ENCODE measurements around the gene SMNDC1.

SMNDC1 gene

DNA sequence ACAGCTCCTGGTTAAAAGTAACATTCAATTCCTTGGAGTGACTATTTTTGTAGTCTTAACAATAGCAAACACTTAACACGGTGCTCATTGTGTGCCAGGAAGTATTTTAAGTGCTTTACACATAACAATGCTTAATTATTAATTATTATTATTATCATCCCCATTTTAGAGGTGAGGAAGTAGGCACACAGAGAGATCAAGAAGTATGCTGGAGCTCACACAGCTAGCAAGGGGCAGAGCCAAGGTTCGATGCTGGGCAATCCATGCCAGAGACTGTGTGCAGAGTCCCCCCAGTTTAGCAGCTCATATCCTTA, 48.2 kb upstream of the SMNDC1 start:
- Histone ChIP-seq H3K4me2 (ENCODE audit: low read depth, low read length, poor library complexity, severe bottlenecking) (no peak overlapping the region), H3K79me2 (ENCODE audit: insufficient read depth, low read length) (no peaks in the 10 kb centered on the region), H3K9ac (ENCODE audit: low read length) (no peak overlapping the region), H3K27ac (ENCODE audit: low read depth, low read length) (no peak overlapping the region), H3K27me3 (ENCODE audit: low read length) (no peaks in the 10 kb centered on the region), H3K9me3 (ENCODE audit: insufficient read depth, low read length) (no peaks in the 10 kb centered on the region), H3F3A (ENCODE audit: insufficient read depth) (peaks cover 36% of the 10 kb centered on the region), H2AFZ (ENCODE audit: low read depth, low read length, severe bottlenecking) (no peak overlapping the region), H3K36me3 (ENCODE audit: low read length) (no peaks in the 10 kb centered on the region), H3K4me3 (ENCODE audit: insufficient read depth, low read length, poor library complexity, severe bottlenecking) (no peak overlapping the region), H4K20me1 (ENCODE audit: low read depth, low read length) (no peaks in the 10 kb centered on the region), H3K9me2 (replicated peaks; ENCODE audit: insufficient read depth, low read length) (no peaks in the 10 kb centered on the region)
- TF ChIP-seq EZH2phosphoT487 (conservative IDR thresholded peaks at IDR 0.05; ENCODE audit: low read length): no peak
- TF ChIP-seq, protein P1, sequence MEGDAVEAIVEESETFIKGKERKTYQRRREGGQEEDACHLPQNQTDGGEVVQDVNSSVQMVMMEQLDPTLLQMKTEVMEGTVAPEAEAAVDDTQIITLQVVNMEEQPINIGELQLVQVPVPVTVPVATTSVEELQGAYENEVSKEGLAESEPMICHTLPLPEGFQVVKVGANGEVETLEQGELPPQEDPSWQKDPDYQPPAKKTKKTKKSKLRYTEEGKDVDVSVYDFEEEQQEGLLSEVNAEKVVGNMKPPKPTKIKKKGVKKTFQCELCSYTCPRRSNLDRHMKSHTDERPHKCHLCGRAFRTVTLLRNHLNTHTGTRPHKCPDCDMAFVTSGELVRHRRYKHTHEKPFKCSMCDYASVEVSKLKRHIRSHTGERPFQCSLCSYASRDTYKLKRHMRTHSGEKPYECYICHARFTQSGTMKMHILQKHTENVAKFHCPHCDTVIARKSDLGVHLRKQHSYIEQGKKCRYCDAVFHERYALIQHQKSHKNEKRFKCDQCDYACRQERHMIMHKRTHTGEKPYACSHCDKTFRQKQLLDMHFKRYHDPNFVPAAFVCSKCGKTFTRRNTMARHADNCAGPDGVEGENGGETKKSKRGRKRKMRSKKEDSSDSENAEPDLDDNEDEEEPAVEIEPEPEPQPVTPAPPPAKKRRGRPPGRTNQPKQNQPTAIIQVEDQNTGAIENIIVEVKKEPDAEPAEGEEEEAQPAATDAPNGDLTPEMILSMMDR (IDR thresholded peaks at IDR 0.05; ENCODE audit: insufficient read depth, low read length, poor library complexity, severe bottlenecking): no peak

- no peaks in the 10 kb centered on the region for H3K9me2 ChIP-seq (replicated peaks; ENCODE audit: insufficient read depth, low read length)
- no peaks in the 10 kb centered on the region for H3K27me3 ChIP-seq (ENCODE audit: low read length)
- H3K4me2 ChIP-seq (ENCODE audit: low read depth, low read length, poor library complexity, severe bottlenecking): no peak overlapping the region
- H3K27ac ChIP-seq (ENCODE audit: low read depth, low read length): no peak overlapping the region
- no peak overlapping the region for H3K4me3 ChIP-seq (ENCODE audit: insufficient read depth, low read length, poor library complexity, severe bottlenecking)
- peaks cover 16% of the 10 kb centered on the region for H3F3A ChIP-seq (ENCODE audit: insufficient read depth)
- H2AFZ ChIP-seq (ENCODE audit: low read depth, low read length, severe bottlenecking): no peak overlapping the region
- H3K36me3 ChIP-seq (ENCODE audit: low read length): no peaks in the 10 kb centered on the region
- H4K20me1 ChIP-seq (ENCODE audit: low read depth, low read length): no peaks in the 10 kb centered on the region
- H3K9ac ChIP-seq (ENCODE audit: low read length): no peak overlapping the region
- H3K9me3 ChIP-seq (ENCODE audit: insufficient read depth, low read length): no peaks in the 10 kb centered on the region
- TF ChIP-seq, protein P1 (IDR thresholded peaks at IDR 0.05; ENCODE audit: insufficient read depth, low read length, poor library complexity, severe bottlenecking): no peak
- no peak for TF ChIP-seq EZH2phosphoT487 (conservative IDR thresholded peaks at IDR 0.05; ENCODE audit: low read length)
- no peaks in the 10 kb centered on the region for H3K79me2 ChIP-seq (ENCODE audit: insufficient read depth, low read length)
Observed at GRCh38 chr10:110350812-110351211, 46.1 kb upstream of the SMNDC1 start.

GRCh38 chr10:110349831-110350230, 45.1 kb upstream of the SMNDC1 start:
- no peak overlapping the region for H3K4me3 ChIP-seq (ENCODE audit: insufficient read depth, low read length, poor library complexity, severe bottlenecking)
- H4K20me1 ChIP-seq (ENCODE audit: low read depth, low read length): no peaks in the 10 kb centered on the region
- no peak overlapping the region for H3K27ac ChIP-seq (ENCODE audit: low read depth, low read length)
- no peaks in the 10 kb centered on the region for H3K36me3 ChIP-seq (ENCODE audit: low read length)
- no peaks in the 10 kb centered on the region for H3K9me3 ChIP-seq (ENCODE audit: insufficient read depth, low read length)
- H3K79me2 ChIP-seq (ENCODE audit: insufficient read depth, low read length): no peaks in the 10 kb centered on the region
- H3K9me2 ChIP-seq (replicated peaks; ENCODE audit: insufficient read depth, low read length): no peaks in the 10 kb centered on the region
- peaks cover 8% of the 10 kb centered on the region for H3F3A ChIP-seq (ENCODE audit: insufficient read depth)
- H3K9ac ChIP-seq (ENCODE audit: low read length): no peak overlapping the region
- no peak for TF ChIP-seq EZH2phosphoT487 (conservative IDR thresholded peaks at IDR 0.05; ENCODE audit: low read length)
- TF ChIP-seq, protein P1 (IDR thresholded peaks at IDR 0.05; ENCODE audit: insufficient read depth, low read length, poor library complexity, severe bottlenecking): no peak
- no peak overlapping the region for H2AFZ ChIP-seq (ENCODE audit: low read depth, low read length, severe bottlenecking)
- H3K27me3 ChIP-seq (ENCODE audit: low read length): no peaks in the 10 kb centered on the region
- H3K4me2 ChIP-seq (ENCODE audit: low read depth, low read length, poor library complexity, severe bottlenecking): no peak overlapping the region

GRCh38 chr10:110349386-110349785, 44.7 kb upstream of the SMNDC1 start:
- no peak overlapping the region for H3K9ac ChIP-seq (ENCODE audit: low read length)
- TF ChIP-seq, protein P1 (IDR thresholded peaks at IDR 0.05; ENCODE audit: insufficient read depth, low read length, poor library complexity, severe bottlenecking): no peak
- TF ChIP-seq EZH2phosphoT487 (conservative IDR thresholded peaks at IDR 0.05; ENCODE audit: low read length): no peak
- H3K27me3 ChIP-seq (ENCODE audit: low read length): no peaks in the 10 kb centered on the region
- H3K4me3 ChIP-seq (ENCODE audit: insufficient read depth, low read length, poor library complexity, severe bottlenecking): no peak overlapping the region
- H3K36me3 ChIP-seq (ENCODE audit: low read length): no peaks in the 10 kb centered on the region
- H3K9me3 ChIP-seq (ENCODE audit: insufficient read depth, low read length): no peaks in the 10 kb centered on the region
- H3K4me2 ChIP-seq (ENCODE audit: low read depth, low read length, poor library complexity, severe bottlenecking): no peak overlapping the region
- H3K27ac ChIP-seq (ENCODE audit: low read depth, low read length): no peak overlapping the region
- no peaks in the 10 kb centered on the region for H3K79me2 ChIP-seq (ENCODE audit: insufficient read depth, low read length)
- peaks cover 3% of the 10 kb centered on the region for H3F3A ChIP-seq (ENCODE audit: insufficient read depth)
- no peaks in the 10 kb centered on the region for H3K9me2 ChIP-seq (replicated peaks; ENCODE audit: insufficient read depth, low read length)
- no peaks in the 10 kb centered on the region for H4K20me1 ChIP-seq (ENCODE audit: low read depth, low read length)
- H2AFZ ChIP-seq (ENCODE audit: low read depth, low read length, severe bottlenecking): no peak overlapping the region
